Measurements from ENCODE around the gene TMEM222. TPM values are rescaled to one million over a fixed set of nuclear protein-coding genes. Genes with fewer than 3 reads are reported as not detected.
"Not testable (repeated sequence)": the region's sequence is repeated elsewhere in the genome, so short reads cannot be mapped to it uniquely, and the experiment has no call there.

TMEM222 gene
- total RNA-seq, 4 donors from 2014 or later = 20.0 to 33.0 (median 27.1) TPM

GRCh38 chr1:27285274-27285660 is 36.7 kb upstream of the TMEM222 start:
- no peaks in the 10 kb centered on the region for H3K27me3 ChIP-seq
- WGBS, 2 donors = 56 to 71% methylated on average over 2 of the region's 2 CpGs
- no peak overlapping the region for H3K27ac ChIP-seq
- TF ChIP-seq CTCF (IDR thresholded peaks at IDR 0.05) (no peak), POLR2A (IDR thresholded peaks at IDR 0.05) (no peak)
- peaks cover 6 to 75% (median 22%) of the 10 kb centered on the region in 3 donors for H3K36me3 ChIP-seq
- no peak overlapping the region for H3K4me3 ChIP-seq
- H3K4me1 ChIP-seq = no peaks in the 10 kb centered on the region
- no peak for DNase-seq
- H3K9me3 ChIP-seq = no peaks in the 10 kb centered on the region
- intact Hi-C loops (cut with DNase I) = loop anchor here (10.0 kb wide), 1 partner anchor 90 kb away; no protein-coding TSS in a partner anchor

- H3K9me3 ChIP-seq, H3K4me1 ChIP-seq, H3K4me3 ChIP-seq, DNase-seq, H3K27ac ChIP-seq, H3K27me3 ChIP-seq: not testable (repeated sequence)
- H3K36me3 ChIP-seq = peaks cover 6 to 81% (median 22%) of the 10 kb centered on the region in 3 donors
- intact Hi-C loops (cut with DNase I) = loop anchor here (10.0 kb wide), 1 partner anchor 91 kb away; no protein-coding TSS in a partner anchor
- WGBS, 2 donors = 91 to 94% methylated on average over 7 of the region's 7 CpGs
These were observed 36.1 kb upstream of the TMEM222 start for GRCh38 chr1:27285821-27286220.

- H3K36me3 ChIP-seq = peaks cover 6 to 89% (median 16%) of the 10 kb centered on the region in 3 donors
- H3K4me1 ChIP-seq, H3K27ac ChIP-seq, H3K4me3 ChIP-seq, H3K27me3 ChIP-seq, H3K9me3 ChIP-seq, DNase-seq: not testable (repeated sequence)
- WGBS, 2 donors = no CpG with 5 or more reads among the region's 29 CpGs
- intact Hi-C loops (cut with DNase I) = loop anchor here (10.0 kb wide), 1 partner anchor 94 kb away; no protein-coding TSS in a partner anchor
These were observed 32.8 kb upstream of the TMEM222 start for GRCh38 chr1:27289125-27289524.

GRCh38 chr1:27290581-27290980 is 31.4 kb upstream of the TMEM222 start:
- Histone ChIP-seq H3K27ac (no peak overlapping the region), H3K36me3 (peaks cover 6 to 93% (median 16%) of the 10 kb centered on the region in 3 donors), H3K27me3 (no peaks in the 10 kb centered on the region), H3K9me3 (no peaks in the 10 kb centered on the region), H3K4me3 (no peak overlapping the region), H3K4me1 (no peaks in the 10 kb centered on the region)
- 88 to 90% methylated on average over 3 of the region's 3 CpGs for WGBS, 2 donors
- no peak for TF ChIP-seq CTCF (IDR thresholded peaks at IDR 0.05)
- TF ChIP-seq POLR2A (IDR thresholded peaks at IDR 0.05) = no peak
- no peak for DNase-seq
- intact Hi-C loops (cut with DNase I) = no loop called here

- peaks cover 0 to 5% (median 4%) of the 10 kb centered on the region in 3 donors for H3K4me1 ChIP-seq
- no peaks in the 10 kb centered on the region for H3K9me3 ChIP-seq
- intact Hi-C loops (cut with DNase I) = no loop called here
- WGBS, 2 donors = 86 to 89% methylated on average over 3 to 5 of the region's 5 CpGs
- TF ChIP-seq POLR2A (IDR thresholded peaks at IDR 0.05) (no peak), CTCF (IDR thresholded peaks at IDR 0.05) (no peak)
- DNase-seq = no peak
- no peak overlapping the region for H3K4me3 ChIP-seq
- H3K36me3 ChIP-seq = peaks cover 6 to 94% (median 16%) of the 10 kb centered on the region in 3 donors
- no peaks in the 10 kb centered on the region for H3K27me3 ChIP-seq
- no peak overlapping the region for H3K27ac ChIP-seq
These were observed 29.9 kb upstream of the TMEM222 start for GRCh38 chr1:27292106-27292505.

GRCh38 chr1:27293915-27294314 is 28.0 kb upstream of the TMEM222 start:
- no peaks in the 10 kb centered on the region for H3K9me3 ChIP-seq
- no peak for DNase-seq
- H3K4me3 ChIP-seq = no peak overlapping the region
- peaks cover 10 to 97% (median 15%) of the 10 kb centered on the region in 3 donors for H3K36me3 ChIP-seq
- intact Hi-C loops (cut with DNase I) = no loop called here
- TF ChIP-seq POLR2A (IDR thresholded peaks at IDR 0.05) (no peak), CTCF (IDR thresholded peaks at IDR 0.05) (no peak)
- peaks cover 6 to 23% (median 15%) of the 10 kb centered on the region in 3 donors for H3K4me1 ChIP-seq
- no peaks in the 10 kb centered on the region for H3K27me3 ChIP-seq
- no peak overlapping the region for H3K27ac ChIP-seq
- 90 to 92% methylated on average over 3 to 8 of the region's 8 CpGs for WGBS, 2 donors
